GM19239 (cell line): ENCODE measurements around the gene LHCGR.

Source experiments
- DNase-seq: peaks from one replicate; pipeline ENCODE4 v3.0.0; 2011; ENCODE audit warnings: low spot score; ENCODE audit not compliant: insufficient read length
- FAIRE-seq: peaks from 2 replicates; lab custom pipeline; 2011; peaks lifted over from hg19 to GRCh38; lab: Jason Lieb, UNC

LHCGR gene

GRCh38 chr2:48638261-48638660, 117.3 kb downstream of the LHCGR start:
- FAIRE-seq, result no peak
- no peak for DNase-seq
